H1 (cell line): ENCODE results near the gene UBE2A. TPM values are rescaled to one million over a fixed set of nuclear protein-coding genes. Genes with fewer than 3 reads are reported as not detected.

Source experiments
- RAD21 ChIP-seq, 2 experiments: IDR thresholded peaks in 1 of 2; conservative IDR thresholded peaks in 1 of 2; 2 replicates each; pipeline ENCODE4 v1.6.1; 2011; ENCODE audit warnings: low read depth in 2 of 2, low read length in 2 of 2, improper control_type of control experiment in 1 of 2, inconsistent platforms in 1 of 2, mild to moderate bottlenecking in 1 of 2, moderate library complexity in 1 of 2
- TEAD4 ChIP-seq: IDR thresholded peaks from 2 replicates; pipeline ENCODE4 v1.6.1; 2012; ENCODE audit warnings: low read depth, low read length, inconsistent platforms, mixed read lengths
- polyA plus RNA-seq, 7 experiments: library from polyadenylated mRNA; depleted of rRNA in 3 of 7; stranded (reverse) in 5 of 7; unstranded in 2 of 7; fragments of >200 nt in 5 of 7; fragments of 200-250 nt in 2 of 7; gene quantifications; 1 replicate in 5 of 7; 2 replicates in 1 of 7; 4 replicates in 1 of 7; pipeline versions ENCODE4 v1.2.1 to v1.2.3, GENCODE V29; 2011 to 2013; ENCODE audit warnings: missing spikeins in 2 of 7, mixed read lengths in 2 of 7
- total RNA-seq: library from RNA; stranded (reverse); fragmentation: NEBNext Ultra II Directional; extraction: Animal tissue kit (Norgen Biotek cat#: 25700); gene quantifications from 2 replicates; pipeline ENCODE4 v1.2.1, GENCODE V29; 2021

Gene UBE2A
- total and polyA plus RNA-seq, 2 of the 8 experiments (the other 6 are each of a cell fraction or from before 2014, with no cell fraction given) = 24.8 to 43.9 TPM

DNA sequence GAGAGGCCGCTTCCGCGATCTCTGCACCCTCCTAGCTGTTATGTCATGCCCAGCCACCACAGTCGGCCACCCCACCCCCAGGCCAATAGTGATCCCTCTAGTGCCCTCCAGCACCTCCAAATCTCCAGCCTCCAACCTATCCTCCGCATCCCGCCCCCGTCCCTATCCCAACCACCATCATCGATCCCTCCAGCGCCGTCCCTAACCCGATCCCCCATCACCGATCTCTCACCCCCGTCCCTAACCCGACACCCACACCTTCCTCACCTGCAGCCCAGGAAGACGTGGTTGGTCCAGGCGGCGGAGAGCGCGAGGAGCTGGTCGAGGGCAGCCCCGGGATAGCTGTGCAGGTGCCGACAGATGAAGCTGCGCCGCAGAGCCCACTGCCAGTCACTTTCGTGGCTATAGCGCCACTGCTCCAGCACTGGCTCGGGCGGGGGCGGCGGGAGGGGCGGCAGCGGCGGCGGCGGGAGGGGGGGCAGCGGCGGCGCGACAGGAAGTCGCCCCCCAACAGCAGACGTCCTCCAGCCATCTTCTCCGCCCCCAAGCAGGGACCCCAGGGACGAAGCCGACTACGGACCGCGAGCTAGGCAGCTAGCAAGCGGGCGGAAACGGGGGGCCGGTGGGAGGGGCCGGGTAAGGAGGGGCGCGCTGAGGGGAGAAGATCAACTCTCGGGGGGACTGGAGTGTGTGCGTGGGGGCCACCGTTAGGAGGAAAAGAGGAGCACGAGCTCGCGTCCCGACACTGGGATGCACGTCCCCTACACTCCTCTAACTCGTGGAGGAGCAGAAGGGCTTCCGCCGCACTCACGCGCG, 31.3 kb downstream of the UBE2A start (continued):
- no peak for TF ChIP-seq TEAD4
- TF ChIP-seq RAD21 (IDR thresholded peaks at IDR 0.05 in 1 of 2, conservative IDR thresholded peaks at IDR 0.05 in 1 of 2; ENCODE audit: low read depth in 2 of 2, low read length in 2 of 2) = no peak
